Testis (tissue), 2 donors: ENCODE measurements around the gene COL15A1.

Experiments
- CTCF ChIP-seq, 3 experiments: fragments of 450-650 bp in 2 of 3; fragments of 200-600 bp in 1 of 3; sonication (generic) in 1 of 3; IDR thresholded peaks; one replicate each; pipeline ENCODE4 v1.5.1; 2016 to 2019; ENCODE audit warnings: antibody characterized with exemption in 3 of 3, mild to moderate bottlenecking in 2 of 3, moderate library complexity in 1 of 3
- POLR2A ChIP-seq: fragments of 450-650 bp; IDR thresholded peaks from one replicate; pipeline ENCODE4 v1.6.1; 2017; ENCODE audit warnings: antibody characterized with exemption, mild to moderate bottlenecking, moderate library complexity

GRCh38 chr9:99118782-99119466 is 175.2 kb downstream of the COL15A1 start:
- no peak for TF ChIP-seq CTCF (IDR thresholded peaks at IDR 0.05)
- TF ChIP-seq POLR2A, result no peak
